ENCODE results near the gene TXNIP.
"Not testable (repeated sequence)": the region's sequence is repeated elsewhere in the genome, so short reads cannot be mapped to it uniquely, and the experiment has no call there.

Gene TXNIP

GRCh38 chr1:146031476-146031875 lies 35.1 kb upstream of the TXNIP start:
- no peak for TF ChIP-seq CTCF (IDR thresholded peaks at IDR 0.05; ENCODE audit: insufficient read depth, missing control alignments)
- FAIRE-seq (no peak), DNase-seq (ENCODE audit: insufficient read length, low spot score) (no peak)

- FAIRE-seq (no peak), DNase-seq (ENCODE audit: insufficient read length, low spot score) (no peak)
- no peak for TF ChIP-seq CTCF (IDR thresholded peaks at IDR 0.05; ENCODE audit: insufficient read depth, missing control alignments)
Measured at GRCh38 chr1:146029117-146029516, 32.7 kb upstream of the TXNIP start.

DNA sequence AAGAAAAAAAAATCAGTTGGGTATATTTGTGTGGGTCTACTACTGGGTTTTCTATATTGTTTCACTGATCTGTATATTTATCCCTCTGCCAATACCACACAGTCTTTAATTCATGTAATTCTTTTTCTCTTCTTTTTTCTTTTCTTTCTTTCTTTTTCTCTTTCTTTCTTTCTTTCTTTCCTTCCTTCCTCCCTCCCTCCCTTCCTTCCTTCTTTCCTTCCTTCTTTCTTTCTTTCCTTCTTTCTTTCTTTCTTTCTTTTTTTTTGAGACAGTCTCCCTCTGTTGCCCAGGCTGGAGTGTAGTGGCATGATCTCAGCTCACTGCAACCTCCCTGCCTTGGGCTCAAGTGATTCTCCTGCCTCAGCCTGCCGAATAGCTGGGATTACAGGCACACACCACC lies 30.3 kb upstream of the TXNIP start:
- DNase-seq (ENCODE audit: insufficient read length, low spot score); FAIRE-seq: not testable (repeated sequence)

DNA sequence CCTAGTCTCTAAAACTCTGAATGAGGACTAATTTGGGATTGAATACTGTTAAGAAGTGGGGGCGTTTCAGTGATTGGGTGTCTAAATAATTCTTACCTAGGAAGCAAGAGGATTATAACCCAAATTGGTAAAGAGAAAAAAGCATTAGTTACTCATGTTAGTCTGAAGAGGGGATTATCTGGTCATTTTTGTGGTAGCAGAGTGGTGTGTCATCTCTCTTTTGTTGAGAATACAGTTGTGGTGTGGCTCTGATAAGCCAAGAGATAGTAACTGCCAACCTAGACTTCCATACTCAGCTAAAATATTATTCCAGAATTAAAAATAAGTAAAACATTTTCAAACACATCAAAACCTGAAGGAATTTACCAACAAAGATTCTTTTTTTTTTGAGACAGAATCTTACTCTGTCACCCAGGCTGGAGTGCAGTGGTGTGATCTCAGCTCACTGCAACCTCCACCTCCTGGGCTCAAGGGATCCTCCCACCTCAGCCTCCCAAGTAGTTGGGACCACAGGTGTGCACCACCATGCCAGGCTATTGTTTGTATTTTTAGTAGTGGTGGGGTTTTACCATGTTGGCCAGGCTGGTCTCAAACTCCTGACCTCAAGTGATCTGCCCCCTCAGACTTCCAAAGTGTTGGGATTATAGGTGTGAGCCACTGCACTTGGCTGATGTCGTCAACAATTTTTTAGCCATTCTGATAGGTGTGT lies 29.6 kb upstream of the TXNIP start:
- FAIRE-seq; DNase-seq (ENCODE audit: insufficient read length, low spot score): not testable (repeated sequence)

- no peak for TF ChIP-seq CTCF (IDR thresholded peaks at IDR 0.05; ENCODE audit: insufficient read depth, missing control alignments)
- FAIRE-seq, result no peak
- no peak for DNase-seq (ENCODE audit: insufficient read length, low spot score)
Measured at GRCh38 chr1:146022403-146023127, 26.2 kb upstream of the TXNIP start.

DNA sequence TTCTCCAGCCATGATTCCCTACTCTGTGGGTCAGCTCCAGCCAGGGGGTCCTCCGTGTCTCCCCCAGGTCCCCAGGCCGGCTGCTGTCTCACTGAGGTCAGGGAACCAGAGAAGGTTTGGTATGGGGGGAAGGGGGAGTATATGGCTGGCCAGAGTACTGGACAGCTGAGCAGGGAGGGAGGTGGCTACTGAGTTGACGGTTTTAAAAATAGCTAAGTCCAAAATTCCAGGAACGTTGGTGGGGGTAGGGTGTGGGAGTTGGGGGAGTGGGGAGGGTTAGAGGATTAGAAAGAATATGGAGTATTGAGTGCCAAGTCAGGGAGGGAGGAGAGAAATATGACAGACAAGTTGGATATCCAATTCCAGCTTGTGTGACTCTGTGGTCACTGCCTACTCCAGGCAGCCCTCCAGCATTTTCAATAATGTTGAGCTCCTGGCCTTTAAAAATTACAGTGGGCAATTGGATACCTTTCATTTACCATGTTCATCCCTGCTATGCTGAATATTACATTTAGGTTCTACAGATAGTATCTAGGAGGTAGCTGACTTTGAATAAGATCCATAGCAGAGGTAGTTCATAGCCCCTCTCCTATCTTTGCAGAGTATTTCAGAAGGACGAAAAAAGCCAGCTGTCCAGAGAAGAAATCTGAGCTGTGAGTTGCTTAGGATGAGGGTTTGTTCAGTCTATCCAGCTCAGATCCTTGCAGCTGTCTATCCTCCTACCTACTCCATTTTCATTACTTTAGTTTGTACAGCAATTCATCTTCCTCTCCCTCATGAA lies 25.4 kb upstream of the TXNIP start, which contains the start of gene HJV:
HJV (minus strand) TSS at position 114 of the 781 bp plus-strand sequence. CDS start 1,504 bp downstream, outside the sequence.
- DNase-seq (ENCODE audit: insufficient read length, low spot score) (no peak), FAIRE-seq (no peak)
- no peak for TF ChIP-seq CTCF (IDR thresholded peaks at IDR 0.05; ENCODE audit: insufficient read depth, missing control alignments)

- no peak for FAIRE-seq
- TF ChIP-seq CTCF (IDR thresholded peaks at IDR 0.05; ENCODE audit: insufficient read depth, missing control alignments), result no peak
- no peak for DNase-seq (ENCODE audit: insufficient read length, low spot score)
Measured at GRCh38 chr1:146021050-146021445, 24.7 kb upstream of the TXNIP start.
